ENCODE data around the gene PLA2G4B.

GRCh38 chr15:41821831-41822230, 16.8 kb upstream of the PLA2G4B start:
- TF ChIP-seq MAX (IDR thresholded peaks at IDR 0.05) (no peak), FOXM1 (IDR thresholded peaks at IDR 0.05; ENCODE audit: borderline replicate concordance, low read depth) (no peak), REST (IDR thresholded peaks at IDR 0.05; ENCODE audit: low read depth) (no peak)
